Measurements from ENCODE around the gene PALMD. TPM values are rescaled to one million over a fixed set of nuclear protein-coding genes. Genes with fewer than 3 reads are reported as not detected.

The PALMD gene
- total RNA-seq, 1 donor from 2014 or later = 34.4 TPM

DNA sequence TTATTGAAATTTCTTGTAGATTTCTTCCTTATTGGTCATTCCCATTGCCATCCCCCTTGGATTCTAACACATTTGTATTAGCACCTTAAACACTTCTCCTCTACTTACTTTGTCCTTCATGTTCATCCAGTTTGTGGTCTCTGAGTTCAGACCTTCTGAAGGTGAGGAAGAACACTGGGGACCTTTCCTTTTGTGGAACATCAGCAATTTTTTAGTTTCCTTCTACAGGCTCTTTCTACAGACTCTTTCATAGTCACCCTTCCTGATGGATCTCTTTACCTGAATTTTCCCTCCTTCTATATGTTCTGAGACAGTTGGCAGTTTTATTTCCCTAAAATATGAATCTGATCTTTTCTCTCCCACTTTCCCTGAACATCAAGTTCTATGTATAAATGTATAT, 4.4 kb upstream of the PALMD start:
- H3K4me3 ChIP-seq = no peak overlapping the region
- no peaks in the 10 kb centered on the region for H3K9me3 ChIP-seq
- H3K36me3 ChIP-seq = no peaks in the 10 kb centered on the region
- H3K4me1 ChIP-seq = no peaks in the 10 kb centered on the region
- TF ChIP-seq, protein P1, sequence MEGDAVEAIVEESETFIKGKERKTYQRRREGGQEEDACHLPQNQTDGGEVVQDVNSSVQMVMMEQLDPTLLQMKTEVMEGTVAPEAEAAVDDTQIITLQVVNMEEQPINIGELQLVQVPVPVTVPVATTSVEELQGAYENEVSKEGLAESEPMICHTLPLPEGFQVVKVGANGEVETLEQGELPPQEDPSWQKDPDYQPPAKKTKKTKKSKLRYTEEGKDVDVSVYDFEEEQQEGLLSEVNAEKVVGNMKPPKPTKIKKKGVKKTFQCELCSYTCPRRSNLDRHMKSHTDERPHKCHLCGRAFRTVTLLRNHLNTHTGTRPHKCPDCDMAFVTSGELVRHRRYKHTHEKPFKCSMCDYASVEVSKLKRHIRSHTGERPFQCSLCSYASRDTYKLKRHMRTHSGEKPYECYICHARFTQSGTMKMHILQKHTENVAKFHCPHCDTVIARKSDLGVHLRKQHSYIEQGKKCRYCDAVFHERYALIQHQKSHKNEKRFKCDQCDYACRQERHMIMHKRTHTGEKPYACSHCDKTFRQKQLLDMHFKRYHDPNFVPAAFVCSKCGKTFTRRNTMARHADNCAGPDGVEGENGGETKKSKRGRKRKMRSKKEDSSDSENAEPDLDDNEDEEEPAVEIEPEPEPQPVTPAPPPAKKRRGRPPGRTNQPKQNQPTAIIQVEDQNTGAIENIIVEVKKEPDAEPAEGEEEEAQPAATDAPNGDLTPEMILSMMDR (IDR thresholded peaks at IDR 0.05) = no peak
- no peaks in the 10 kb centered on the region for H3K27me3 ChIP-seq
- intact Hi-C loops (cut with DNase I) = no loop called here
- DNase-seq (ENCODE audit: low spot score in 2 of 2) = no peak
- H3K27ac ChIP-seq = no peak overlapping the region

DNA sequence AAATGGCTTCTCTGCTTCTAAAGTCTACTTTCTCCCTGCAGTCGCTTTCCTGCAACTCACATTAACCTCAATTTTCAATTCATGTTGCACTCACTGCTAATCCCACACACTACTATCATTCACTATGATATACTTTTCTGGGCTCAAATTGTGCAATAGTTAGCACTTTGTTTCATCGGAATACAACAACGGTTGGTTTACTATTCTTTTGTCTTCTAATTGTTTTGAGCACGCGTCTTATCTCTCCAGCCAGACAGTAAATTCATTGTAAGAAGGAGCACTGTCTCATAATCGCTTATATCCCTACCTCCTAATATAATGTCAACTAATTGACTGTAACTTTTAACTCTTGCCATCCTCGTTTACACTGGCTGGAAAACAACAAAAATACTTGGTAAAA, 3.9 kb upstream of the PALMD start:
- Histone ChIP-seq H3K9me3 (no peaks in the 10 kb centered on the region), H3K27me3 (no peaks in the 10 kb centered on the region), H3K4me1 (no peaks in the 10 kb centered on the region), H3K27ac (no peak overlapping the region), H3K36me3 (no peaks in the 10 kb centered on the region), H3K4me3 (no peak overlapping the region)
- TF ChIP-seq, protein P1 (IDR thresholded peaks at IDR 0.05) = no peak
- DNase-seq (ENCODE audit: low spot score in 2 of 2) = no peak
- intact Hi-C loops (cut with DNase I) = no loop called here

- intact Hi-C loops (cut with DNase I) = no loop called here
- no peak overlapping the region for H3K4me3 ChIP-seq
- H3K36me3 ChIP-seq = no peaks in the 10 kb centered on the region
- no peaks in the 10 kb centered on the region for H3K9me3 ChIP-seq
- DNase-seq (ENCODE audit: low spot score in 2 of 2) = no peak
- no peaks in the 10 kb centered on the region for H3K27me3 ChIP-seq
- no peaks in the 10 kb centered on the region for H3K4me1 ChIP-seq
- TF ChIP-seq, protein P1 (IDR thresholded peaks at IDR 0.05) = no peak
- H3K27ac ChIP-seq = no peak overlapping the region
These were observed 2.7 kb upstream of the PALMD start for GRCh38 chr1:99643021-99643779.

DNA sequence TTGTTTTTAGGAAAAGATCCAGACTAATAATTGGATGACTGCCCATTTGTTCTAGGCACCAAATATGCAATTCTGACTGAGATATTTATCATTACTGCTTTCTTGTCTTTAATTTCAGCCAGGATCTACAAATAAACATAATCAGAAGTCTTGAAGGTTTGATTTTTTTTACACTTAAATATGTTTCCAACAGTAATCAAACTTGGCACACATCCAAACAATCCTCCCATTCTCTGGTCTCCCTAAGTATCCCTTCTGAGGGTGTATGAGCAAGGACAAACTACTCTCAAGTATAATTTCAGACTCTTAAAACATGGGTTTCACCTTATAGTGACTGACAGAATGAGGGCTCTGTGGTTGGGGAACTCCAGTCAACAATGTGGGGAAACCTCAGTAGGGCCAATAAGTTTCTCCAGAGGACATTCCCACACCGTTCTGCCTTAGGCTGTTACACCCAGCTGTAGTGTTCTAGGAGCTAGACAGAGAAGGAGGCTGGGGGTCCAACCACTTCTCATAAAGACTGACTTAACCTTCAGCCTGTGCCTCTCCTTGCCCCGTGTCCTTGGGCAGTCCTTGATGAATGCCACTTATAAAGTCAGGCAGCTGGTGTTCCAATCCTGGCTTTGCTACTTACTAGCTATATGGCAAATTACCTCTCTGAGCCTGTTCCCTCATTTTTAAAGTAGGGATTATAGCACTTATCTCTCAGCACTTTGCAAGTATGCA, 1.5 kb upstream of the PALMD start:
- TF ChIP-seq, protein P1 (IDR thresholded peaks at IDR 0.05) = no peak
- Histone ChIP-seq H3K4me3 (no peak overlapping the region), H3K27me3 (no peaks in the 10 kb centered on the region), H3K9me3 (no peaks in the 10 kb centered on the region), H3K4me1 (no peaks in the 10 kb centered on the region), H3K36me3 (no peaks in the 10 kb centered on the region), H3K27ac (no peak overlapping the region)
- intact Hi-C loops (cut with DNase I) = no loop called here
- DNase-seq (ENCODE audit: low spot score in 2 of 2) = no peak

- no peak overlapping the region for H3K4me3 ChIP-seq
- no peaks in the 10 kb centered on the region for H3K27me3 ChIP-seq
- TF ChIP-seq, protein P1 (IDR thresholded peaks at IDR 0.05) = no peak
- peak overlapping the region in 1 of 2 donors; percentile 49 for H3K27ac ChIP-seq
- no peaks in the 10 kb centered on the region for H3K36me3 ChIP-seq
- no peaks in the 10 kb centered on the region for H3K9me3 ChIP-seq
- intact Hi-C loops (cut with DNase I) = no loop called here
- H3K4me1 ChIP-seq = no peaks in the 10 kb centered on the region
- DNase-seq (ENCODE audit: low spot score in 2 of 2) = no peak
These were observed 710 bp upstream of the PALMD start for GRCh38 chr1:99645203-99645602.
